GM18873 (cell line): ENCODE measurements around the gene ITSN1.
"Not testable (repeated sequence)": the region's sequence is repeated elsewhere in the genome, so short reads cannot be mapped to it uniquely, and the experiment has no call there.

ENCODE experiments used
- ATAC-seq: cut with Tn5 transposase; IDR thresholded peaks from one replicate; pipeline ENCODE4 v1.9.1; 2021; ENCODE audit warnings: mild to moderate bottlenecking, moderate library complexity, moderate number of reproducible peaks; ENCODE audit not compliant: unreplicated experiment, low FRiP score

Gene ITSN1

DNA sequence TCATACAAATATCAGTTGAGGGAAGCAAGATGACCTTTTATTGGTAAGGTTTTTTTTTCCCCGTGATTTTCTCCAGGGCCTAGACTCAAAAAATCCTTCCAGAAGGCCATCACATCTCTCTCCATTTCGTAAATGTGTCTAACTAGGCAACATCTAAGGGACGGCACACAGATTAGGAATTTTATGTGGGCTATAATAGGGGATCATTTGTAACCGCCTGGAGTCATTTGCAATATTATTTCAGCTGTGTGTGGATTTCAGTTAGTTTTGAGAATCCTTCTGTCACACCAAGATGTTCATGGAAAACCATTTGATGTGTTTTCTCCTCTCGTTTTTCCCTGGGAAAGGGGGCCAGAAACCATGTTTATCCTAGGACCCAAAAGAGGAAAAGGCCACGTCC is 210.2 kb downstream of the ITSN1 start:
- ATAC-seq = no peak

DNA sequence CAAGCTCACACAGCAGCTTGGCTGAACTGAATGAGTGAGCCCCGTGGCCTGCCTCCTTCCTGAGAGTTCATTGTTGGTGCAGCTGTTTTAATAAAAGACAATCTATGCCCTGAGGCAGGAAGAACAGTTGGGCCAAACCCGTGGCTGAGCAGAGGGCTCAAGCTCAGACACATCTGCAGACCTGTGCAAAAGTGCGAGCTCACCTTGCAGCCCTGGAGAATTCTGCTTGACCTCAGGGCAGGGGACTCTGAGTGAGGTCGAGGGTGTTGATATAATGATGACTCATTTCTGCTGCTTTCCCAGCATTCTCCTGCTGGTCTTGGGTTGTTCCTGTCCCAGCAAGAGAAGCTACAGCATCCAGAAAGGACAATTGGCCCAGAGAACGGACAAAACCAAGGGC is 212.3 kb downstream of the ITSN1 start:
- ATAC-seq = no peak

DNA sequence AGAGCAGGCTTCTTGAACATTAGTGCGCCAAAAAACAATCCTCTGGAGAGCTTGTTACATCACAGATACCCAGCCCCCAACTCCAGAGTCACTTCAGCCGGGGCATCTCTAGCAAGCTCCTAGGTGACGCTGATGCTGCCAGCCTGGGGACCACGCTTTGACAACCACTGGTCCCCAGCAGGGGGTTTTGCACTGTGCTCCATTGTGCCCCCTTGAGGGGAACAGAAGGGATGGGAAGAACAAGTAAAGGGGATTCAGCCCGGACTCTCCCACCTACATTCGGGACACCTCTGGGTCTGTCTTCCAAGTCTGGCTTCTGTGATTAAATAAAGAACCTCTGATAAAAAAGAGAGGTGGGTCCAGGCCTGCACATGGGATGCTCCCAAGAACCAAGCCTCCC is 212.9 kb downstream of the ITSN1 start:
- ATAC-seq = no peak

DNA sequence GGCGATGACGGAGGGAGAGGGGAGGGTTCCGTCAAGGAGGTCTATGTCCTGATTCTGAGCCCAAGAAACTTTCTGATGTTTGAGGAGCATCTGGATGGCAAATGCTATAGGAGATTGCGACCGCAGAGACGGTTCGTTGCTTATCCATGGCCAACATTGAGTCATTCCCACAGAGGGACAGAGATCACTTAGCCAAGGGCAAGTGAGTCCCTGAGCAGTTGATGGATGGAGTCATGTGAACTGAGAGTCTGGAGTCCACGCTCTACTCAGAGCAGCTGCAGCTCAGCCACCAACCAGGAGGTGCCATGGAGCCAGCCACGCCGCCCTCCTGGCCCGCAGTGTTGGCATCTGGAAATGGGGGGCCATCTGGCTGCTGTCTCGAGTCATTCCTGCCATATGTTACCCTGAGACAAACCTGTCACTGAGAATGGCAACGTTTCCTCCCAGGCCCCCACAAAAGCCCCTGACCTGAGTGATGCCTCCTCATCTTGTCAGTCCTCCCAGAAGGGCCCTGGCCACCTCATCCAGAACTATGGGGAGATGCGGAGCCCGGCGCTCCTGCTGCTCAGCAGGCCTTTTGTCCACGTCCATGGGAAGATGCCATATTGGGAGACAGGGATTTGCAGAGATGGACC is 214.7 kb downstream of the ITSN1 start:
- no peak for ATAC-seq

DNA sequence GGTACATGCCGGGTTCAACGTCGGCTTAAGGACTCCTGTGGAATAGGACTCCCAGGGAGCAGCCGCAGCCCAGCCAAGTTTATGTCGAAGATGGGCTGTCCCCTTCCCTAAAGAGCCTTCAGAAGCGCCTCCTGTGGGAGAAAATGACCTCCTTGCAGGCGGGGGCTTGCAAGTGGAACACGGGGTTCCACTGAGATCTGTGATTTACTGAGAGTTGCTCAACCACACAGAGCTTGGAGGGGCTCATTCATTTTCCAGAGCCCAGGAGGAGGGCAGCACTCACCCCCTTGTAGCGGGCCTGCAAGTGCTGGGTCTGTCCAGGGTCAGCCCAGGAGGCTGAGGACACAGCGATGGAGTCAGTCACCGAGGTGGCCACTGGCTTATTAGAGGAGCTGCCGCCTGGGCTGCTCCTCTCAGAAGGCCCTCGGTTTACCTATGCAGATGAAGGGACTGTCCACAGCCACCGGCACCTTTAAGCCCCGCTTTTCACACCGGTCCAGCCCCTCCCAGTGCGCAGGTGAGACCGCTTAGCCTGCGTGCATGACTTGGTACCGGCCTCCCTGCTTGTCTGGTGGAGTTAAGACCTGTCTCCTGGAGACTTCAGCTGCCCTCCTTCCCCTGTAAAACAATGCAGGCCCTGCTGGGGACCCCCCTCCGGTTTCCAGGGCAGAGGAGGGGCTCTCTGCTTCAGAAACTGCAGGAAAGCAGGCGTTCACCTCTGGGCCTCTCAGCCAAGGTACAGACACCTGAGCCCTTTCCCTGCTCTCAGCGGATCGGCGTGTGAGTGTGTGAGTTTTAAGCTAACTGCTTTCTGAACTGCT is 215.8 kb downstream of the ITSN1 start:
- no peak for ATAC-seq

DNA sequence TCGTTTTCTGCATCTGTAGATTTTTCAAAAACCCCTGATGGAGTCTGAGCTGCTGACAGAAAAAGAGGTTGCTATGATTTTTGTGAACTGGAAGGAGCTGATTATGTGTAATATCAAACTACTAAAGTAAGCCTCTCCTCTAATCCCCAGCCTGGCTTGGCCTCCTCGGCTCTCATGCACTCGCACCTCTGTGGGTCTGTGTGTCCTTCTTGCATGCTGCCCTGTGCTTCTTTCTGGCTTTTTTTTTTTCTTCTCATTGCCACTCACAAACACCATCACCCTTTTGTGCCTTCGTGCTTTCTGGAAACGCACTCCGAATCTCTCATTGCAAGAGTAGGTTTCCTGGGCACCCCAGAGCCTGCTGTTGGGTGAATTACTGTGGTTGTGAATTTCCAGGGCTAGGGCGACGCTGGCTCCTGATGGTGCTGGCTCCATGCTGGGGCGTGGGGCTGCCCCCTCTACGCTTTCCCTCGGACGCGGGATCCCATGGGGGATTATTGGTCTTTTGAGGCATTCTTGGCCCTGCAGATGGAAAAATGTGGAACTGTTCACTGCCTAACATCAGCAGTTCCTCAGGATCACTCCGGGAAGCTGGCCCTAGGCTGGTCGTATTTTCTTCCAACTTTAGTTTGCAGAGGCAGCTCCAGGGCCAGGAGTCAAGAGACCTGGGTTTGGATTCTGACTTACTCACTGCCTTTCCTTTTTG is 216.5 kb downstream of the ITSN1 start:
- no peak for ATAC-seq

DNA sequence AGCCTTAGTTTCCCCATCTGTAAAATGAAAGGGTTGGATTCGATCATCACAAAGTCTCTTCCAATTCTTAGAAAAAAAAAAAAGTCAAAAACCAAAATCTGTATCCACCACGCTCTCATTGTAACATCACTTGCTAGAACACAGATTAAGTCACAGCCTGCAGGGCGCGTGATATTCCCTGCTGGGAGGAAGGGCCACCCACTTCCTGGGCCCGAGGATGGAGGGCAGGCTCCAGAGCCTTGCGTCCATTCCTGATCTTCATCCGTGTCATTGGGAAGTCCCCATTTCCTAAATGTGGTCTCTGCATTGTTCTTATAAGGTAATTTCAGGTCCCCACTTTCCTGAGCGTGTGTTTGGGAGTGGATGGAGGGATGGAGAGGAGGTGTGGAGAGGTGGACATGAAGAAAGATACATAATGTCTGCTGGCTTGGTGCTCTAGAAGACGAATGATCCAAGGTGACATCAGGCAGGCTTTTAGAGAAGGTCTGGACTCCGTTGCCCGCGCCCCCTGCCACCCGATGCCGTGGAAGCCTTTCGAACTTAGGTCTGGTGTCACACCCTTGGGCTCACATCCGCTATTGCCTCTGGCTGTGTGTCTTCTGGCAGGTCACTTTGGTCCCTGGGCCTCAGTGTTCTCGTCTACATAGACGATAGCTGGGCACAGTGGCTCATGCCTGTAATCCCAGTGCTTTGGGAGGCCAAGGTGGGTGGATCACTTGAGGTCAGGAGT is 217.2 kb downstream of the ITSN1 start:
- no peak for ATAC-seq

DNA sequence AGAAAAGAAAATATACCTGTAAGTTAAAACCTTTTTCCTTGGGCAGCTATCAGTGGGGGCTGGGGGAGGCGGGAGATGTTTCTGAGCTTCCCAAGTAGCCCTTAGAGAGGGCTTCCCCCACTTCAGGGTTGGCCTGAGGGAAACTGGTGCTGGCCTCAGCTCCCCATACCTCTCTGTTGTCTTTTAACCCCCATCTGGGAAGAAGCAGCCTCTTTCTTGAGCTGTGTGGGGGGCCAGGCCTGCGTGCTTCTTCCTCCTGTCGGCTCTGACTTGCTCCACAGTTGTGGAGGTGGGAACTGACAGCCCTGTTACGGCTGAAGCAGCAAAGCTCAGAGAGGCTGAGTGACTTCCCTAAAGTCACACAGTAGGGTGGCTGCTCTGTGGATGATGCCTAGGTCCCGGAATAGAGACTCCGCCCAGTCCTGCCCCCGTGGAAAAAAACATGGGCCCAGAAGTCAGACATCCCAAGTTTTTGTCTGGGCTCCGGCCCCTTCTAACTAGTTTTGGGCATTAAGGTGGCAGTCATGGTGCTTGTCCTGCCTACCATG is 218.1 kb downstream of the ITSN1 start:
- no peak for ATAC-seq

DNA sequence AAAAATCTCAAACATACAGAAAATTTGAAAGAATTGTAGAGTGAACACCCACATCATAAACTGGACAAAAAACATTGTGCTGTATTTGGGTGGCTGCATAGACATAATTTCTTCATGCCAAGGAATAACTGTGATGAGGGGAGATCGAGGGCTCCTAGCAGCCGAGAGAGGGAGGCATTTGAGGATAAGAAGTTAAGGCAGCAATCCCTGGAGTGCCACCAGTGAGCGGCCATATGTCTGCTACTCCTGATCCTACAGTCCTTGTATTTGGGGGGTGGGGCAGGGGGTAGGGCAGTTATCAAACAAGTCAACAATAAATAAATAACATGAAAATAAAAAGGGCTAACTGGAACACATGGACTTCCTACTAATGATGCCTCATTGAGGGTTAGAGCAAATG is 218.8 kb downstream of the ITSN1 start:
- no peak for ATAC-seq

DNA sequence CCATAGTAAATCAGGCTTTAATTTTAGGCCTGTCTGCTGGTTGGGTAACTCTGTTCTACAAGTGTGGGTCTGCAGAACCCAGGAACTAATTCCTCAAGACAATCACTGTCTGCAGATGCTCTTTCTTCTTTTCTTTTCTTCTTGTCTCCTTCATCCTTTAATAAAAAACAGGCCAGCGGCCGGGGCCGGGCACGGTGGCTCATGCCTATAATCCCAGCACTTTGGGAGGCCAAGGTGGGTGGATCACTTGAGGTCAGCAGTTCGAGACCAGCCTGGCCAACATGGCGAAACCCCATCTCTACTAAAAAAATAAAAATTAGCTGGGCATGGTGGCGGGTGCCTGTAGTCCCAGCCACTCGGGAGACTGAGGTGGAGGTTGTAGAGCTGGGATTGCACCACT is 220.9 kb downstream of the ITSN1 start:
- ATAC-seq = not testable (repeated sequence)

DNA sequence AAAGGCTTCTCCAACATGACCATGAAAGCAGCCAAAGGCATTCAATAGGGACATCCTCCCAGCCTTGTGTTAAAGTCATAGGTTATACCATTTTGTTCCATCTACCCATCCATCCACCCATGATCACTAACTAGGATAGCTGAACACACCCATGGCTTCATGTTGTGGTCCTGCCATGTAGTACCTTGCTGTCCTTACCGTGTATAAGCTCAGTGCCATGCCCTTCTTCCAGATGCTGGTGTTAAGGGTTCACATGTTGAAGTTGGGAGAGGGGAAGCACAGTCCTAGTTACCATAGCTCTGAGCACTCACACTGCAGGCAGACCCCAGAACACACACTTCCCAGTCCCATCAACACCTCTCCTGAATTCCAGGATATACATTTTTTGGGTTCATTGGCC is 221.8 kb downstream of the ITSN1 start:
- ATAC-seq = no peak

DNA sequence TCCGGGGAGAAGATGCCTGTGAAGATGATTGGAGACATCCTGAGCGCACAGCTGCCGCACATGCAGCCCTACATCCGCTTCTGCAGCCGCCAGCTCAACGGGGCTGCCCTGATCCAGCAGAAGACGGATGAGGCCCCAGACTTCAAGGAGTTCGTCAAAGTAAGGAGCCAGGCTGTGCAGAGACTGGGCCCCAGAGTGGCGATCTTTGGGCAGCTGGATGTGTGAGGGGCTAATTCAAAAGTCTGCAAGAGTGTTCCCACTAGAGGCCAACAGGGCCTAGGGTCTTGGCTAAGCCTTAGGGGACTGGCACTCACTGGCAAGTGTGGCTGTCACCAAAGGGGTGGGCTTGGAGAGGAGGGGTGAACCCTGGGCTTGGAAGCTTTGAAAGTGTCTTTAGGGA is 222.9 kb downstream of the ITSN1 start:
- no peak for ATAC-seq

DNA sequence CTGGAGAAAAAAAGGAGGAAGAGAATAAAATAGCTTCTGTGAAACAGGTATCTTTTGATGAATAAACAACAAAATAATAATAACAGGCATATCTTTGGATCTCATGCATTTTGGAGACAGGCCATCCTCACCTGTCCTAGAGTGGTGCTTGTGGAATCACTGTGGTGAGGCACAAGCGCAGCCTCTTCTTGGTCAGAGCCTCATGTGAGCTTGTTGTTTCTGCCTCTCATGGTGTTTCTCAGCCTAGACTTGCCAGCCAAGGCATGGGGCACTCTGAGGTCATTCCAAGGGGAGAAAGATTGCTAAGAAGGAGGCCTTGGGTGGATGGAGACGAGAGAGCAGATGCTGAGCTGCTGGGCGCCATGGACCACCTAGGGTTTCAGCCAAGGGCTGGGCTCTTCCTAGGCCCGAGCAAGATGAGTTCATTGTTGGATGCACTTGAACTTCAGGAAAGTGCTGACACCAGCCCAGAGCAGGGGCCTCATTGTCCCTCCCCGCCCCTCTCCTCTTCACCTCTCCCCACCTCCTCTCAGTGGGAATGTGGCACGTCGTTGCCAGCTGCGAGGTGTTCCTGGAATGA is 223.8 kb downstream of the ITSN1 start:
- no peak for ATAC-seq

DNA sequence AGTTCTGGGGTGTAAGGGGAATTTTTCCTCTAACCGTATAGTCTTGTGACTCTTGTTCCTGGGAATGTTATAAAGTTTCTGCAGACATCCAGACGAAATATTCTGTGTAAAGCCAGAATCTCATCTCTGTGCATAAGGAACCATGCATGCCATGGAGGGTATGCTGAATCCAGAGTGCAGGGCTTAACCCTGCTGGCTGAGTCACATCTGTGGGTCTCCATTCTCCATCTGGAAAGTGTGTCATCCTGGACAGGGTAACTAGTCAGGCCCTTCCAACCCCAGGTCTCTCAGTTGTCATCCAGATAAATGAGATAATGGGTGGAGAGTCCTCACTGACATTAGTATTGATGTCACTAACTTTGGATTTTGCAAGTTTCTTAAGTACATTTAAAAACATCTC is 224.5 kb downstream of the ITSN1 start:
- ATAC-seq = no peak

DNA sequence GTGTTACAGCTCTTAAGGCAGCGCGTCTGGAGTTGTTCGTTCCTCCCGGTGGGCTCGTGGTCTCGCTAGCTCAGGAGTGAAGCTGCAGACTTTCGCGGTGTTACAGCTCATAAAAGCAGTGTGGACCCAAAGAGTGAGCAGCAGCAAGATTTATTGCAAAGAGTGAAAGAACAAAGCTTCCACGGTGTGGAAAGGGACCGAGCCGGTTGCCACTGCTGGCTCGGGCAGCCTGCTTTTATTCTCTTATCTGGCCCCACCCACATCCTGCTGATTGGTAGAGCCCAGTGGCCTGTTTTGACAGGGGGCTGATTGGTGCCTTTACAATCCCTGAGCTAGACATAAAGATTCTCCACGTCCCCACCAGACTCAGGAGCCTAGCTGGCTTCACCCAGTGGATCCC is 225.6 kb downstream of the ITSN1 start:
- not testable (repeated sequence) for ATAC-seq

DNA sequence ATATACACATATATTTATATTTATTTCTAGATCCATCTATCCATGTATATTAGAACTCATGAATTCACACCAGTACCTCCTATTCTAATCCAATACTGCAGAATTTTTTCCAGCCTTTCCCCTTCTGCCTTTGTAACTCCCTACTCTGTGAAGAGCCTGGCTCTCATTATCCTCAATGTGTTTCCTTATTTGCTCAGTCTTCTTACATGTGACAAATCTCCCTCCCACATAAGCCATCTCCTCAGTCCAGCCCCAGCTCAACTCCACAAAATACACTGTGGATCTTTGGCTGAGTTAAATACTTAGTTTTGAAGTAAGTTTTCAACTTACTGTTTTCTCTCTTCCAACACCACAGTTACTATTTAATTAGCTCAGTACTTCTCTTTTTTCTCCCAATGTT is 227.6 kb downstream of the ITSN1 start:
- ATAC-seq = no peak

DNA sequence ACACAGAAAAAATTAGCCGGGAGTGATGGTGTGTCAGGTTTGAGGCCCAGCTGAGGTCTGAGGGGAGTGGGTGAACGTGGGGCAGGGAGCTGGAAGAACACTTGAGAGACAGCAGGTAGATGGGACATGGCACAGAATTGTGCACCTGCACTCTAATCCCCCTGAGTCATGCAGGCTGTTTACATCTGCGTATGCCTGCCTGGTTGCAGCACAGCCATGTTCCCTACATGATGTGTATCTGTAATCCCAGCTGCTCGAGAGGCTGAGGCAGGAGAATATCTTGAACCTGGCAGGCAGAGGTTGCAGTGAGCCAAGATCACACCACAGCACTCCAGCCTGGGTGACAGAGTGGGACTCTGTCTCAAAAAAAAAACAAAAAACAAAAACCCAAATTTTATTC is 228.5 kb downstream of the ITSN1 start:
- ATAC-seq = no peak

DNA sequence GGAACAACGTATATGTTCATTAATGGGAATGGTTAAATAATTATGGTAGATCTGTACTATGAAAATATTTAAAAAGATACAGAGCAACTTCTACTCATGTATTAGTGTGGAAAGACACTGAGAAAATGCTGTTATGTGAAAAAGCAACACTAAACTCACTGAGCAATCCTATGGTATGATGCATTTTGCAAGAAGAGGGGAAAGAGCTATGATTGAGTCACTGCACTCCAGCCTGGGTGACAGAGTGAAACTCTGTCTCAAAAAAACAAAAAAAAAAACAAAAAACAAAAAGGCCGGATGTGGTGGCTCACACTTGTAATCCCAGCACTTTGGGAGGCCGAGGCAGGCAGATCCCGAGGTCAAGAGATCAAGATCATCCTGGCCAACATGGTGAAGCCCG is 228.9 kb downstream of the ITSN1 start:
- no peak for ATAC-seq

DNA sequence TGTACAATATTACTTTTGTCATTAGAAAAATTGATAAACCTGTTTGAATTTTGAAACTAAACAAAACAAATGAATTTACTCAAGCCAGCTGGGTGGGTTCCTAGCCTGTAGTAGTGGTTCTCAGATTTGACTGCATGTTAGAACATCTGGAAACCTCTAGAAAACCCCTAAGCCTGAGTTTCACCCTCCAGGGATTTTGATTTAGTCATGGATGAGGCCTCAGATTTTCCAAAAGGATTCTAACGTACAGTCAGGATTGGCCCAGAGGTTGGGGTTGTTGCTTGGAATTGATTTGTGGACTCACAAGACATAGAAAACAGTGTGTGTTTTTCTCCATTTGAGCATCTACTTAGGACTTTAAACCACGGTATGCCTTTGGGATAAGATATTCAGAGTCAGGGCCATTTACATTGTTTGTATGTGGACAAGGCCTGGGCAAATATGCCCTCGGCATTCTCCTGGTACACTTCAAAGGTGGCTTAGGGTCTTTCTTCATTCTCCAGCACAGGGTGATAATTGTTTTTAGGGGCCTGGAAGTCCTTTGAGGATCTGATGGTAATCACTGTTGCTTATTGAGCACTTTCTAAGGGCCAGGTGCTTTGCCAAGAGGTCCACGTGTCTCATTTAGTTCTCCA is 230.7 kb downstream of the ITSN1 start:
- no peak for ATAC-seq

DNA sequence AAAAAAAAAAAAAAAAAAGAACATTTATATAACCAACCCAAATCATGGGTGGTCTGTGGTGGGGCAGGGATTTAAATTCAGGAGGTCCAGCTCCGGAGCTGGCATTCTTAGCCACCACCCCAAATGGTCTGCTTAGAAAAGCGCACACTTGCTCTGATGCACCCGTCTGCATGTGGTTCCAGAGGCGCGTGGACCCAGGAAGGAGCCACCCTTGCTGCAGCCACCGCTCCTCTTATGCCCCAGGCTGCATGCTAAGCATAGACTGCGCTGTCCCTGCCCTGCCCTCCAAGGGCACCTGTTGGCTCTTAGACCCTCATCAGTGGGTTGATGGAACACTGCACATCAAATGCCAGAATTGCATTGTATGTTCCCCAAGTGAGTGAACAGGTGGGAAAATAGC is 231.9 kb downstream of the ITSN1 start:
- ATAC-seq = no peak
